GM23248 (cell line): ENCODE results near the gene LAMB3. TPM values are rescaled to one million over a fixed set of nuclear protein-coding genes. Genes with fewer than 3 reads are reported as not detected.
A peak's percentile ranks its signal among the peaks of the same experiment; 100 is the strongest.

Experiments
- DNase-seq: peaks from one replicate; pipeline ENCODE4 v3.0.0-alpha.2; 2015
- H2AFZ ChIP-seq: fragments of 200-600 bp; sonication (generic); 2 replicates; pipeline ENCODE4 v1.6.1; 2016; ENCODE audit warnings: antibody characterized with exemption
- H3F3A ChIP-seq: fragments of 200-600 bp; sonication (generic); 2 replicates; pipeline ENCODE4 v1.6.1; 2016; ENCODE audit warnings: mild to moderate bottlenecking, antibody characterized with exemption, mixed run types; ENCODE audit not compliant: insufficient read depth
- H3K27ac ChIP-seq: fragments of 200-600 bp; sonication (generic); 2 replicates; pipeline ENCODE4 v1.5.1; 2016; ENCODE audit warnings: mild to moderate bottlenecking
- H3K27me3 ChIP-seq: fragments of 200-600 bp; sonication (generic); replicated peaks from 2 replicates; pipeline ENCODE4 v1.6.1; 2016; ENCODE audit warnings: mild to moderate bottlenecking; ENCODE audit not compliant: insufficient read depth
- H3K36me3 ChIP-seq: fragments of 200-600 bp; sonication (generic); 2 replicates; pipeline ENCODE4 v1.6.1; 2016; ENCODE audit warnings: low read depth, mild to moderate bottlenecking
- H3K4me1 ChIP-seq: fragments of 200-600 bp; sonication (generic); 2 replicates; pipeline ENCODE4 v1.6.1; 2016; ENCODE audit warnings: mild to moderate bottlenecking; ENCODE audit not compliant: insufficient read depth
- H3K4me2 ChIP-seq: fragments of 200-600 bp; sonication (generic); one replicate; pipeline ENCODE4 v1.6.1; 2016; ENCODE audit warnings: mild to moderate bottlenecking; ENCODE audit not compliant: unreplicated experiment
- H3K4me3 ChIP-seq: fragments of 200-600 bp; sonication (generic); 2 replicates; pipeline ENCODE4 v1.5.1; 2016; ENCODE audit warnings: mild to moderate bottlenecking
- H3K79me2 ChIP-seq: fragments of 200-600 bp; sonication (generic); 2 replicates; pipeline ENCODE4 v1.6.1; 2016; ENCODE audit warnings: mild to moderate bottlenecking; ENCODE audit not compliant: insufficient read depth
- H3K9ac ChIP-seq: fragments of 200-600 bp; sonication (generic); 2 replicates; pipeline ENCODE4 v1.6.1; 2016; ENCODE audit warnings: mild to moderate bottlenecking
- H3K9me2 ChIP-seq: fragments of 200-600 bp; sonication (generic); 2 replicates; pipeline ENCODE4 v1.6.1; 2016; ENCODE audit warnings: mixed run types, mild to moderate bottlenecking, moderate library complexity; ENCODE audit not compliant: insufficient read depth
- H3K9me3 ChIP-seq: fragments of 200-600 bp; sonication (generic); one replicate; pipeline ENCODE4 v1.6.1; 2017; ENCODE audit warnings: low read depth
- H4K20me1 ChIP-seq: fragments of 200-600 bp; sonication (generic); 2 replicates; pipeline ENCODE4 v1.6.0; 2016; ENCODE audit not compliant: insufficient read depth
- EZH2 ChIP-seq: fragments of 200-600 bp; sonication (generic); IDR thresholded peaks from 2 replicates; pipeline ENCODE4 v1.6.1; 2018; ENCODE audit warnings: antibody characterized with exemption, mild to moderate bottlenecking; ENCODE audit not compliant: insufficient read depth, poor library complexity, severe bottlenecking
- EZH2phosphoT487 ChIP-seq: fragments of 200-600 bp; sonication (generic); IDR thresholded peaks from 2 replicates; pipeline ENCODE4 v1.6.1; 2018; ENCODE audit warnings: antibody characterized with exemption, moderate library complexity, mild to moderate bottlenecking, low read depth; ENCODE audit not compliant: insufficient read depth
- WGBS, 2 experiments: methylation state at CpG; one replicate each; pipeline ENCODE4 v1.1.6; 2015 to 2017; ENCODE audit warnings: low lambda C conversion rate in 2 of 2, low coverage in 1 of 2; ENCODE audit errors: missing lambda C conversion rate in 2 of 2; 5-methylcytosine and 5-hydroxymethylcytosine counted together
- in situ Hi-C: fragments of 300-500 bp; cut with MboI; formaldehyde crosslinking; loops from 2 replicates; pipeline ENCODE4 v1.15.0; 2020
- polyA plus RNA-seq: library from polyadenylated mRNA; unstranded; fragments of >200 nt; fragmentation: Nextera tagmentation; extraction: Ambion mirVana; gene quantifications from 2 replicates; pipeline ENCODE4 v1.2.1, GENCODE V29; 2016
- total RNA-seq: library from RNA; depleted of rRNA; stranded (reverse); fragments of >200 nt; shearing (Covaris generic); gene quantifications from 2 replicates; pipeline ENCODE4 v1.2.3, GENCODE V29; 2014

Gene LAMB3
- total and polyA plus RNA-seq, 2 experiments from 2014 or later: 3.0 to 6.8 TPM

- DNase-seq: peak; percentile 64
- Histone ChIP-seq H3K9ac (no peak within 1 kb of the TSS), H3K4me3 (peak within 1 kb of the TSS; percentile 65), H3K27me3 (peaks cover 42% of the 10 kb centered on the region), H3K4me1 (peaks cover 7% of the 10 kb centered on the region; the same call in 1 of the 2 replicates), H4K20me1 (no peaks in the 10 kb centered on the region), H3F3A (no peaks in the 10 kb centered on the region), H3K4me2 (peak within 1 kb of the TSS; percentile 82), H3K27ac (no peak within 1 kb of the TSS), H3K9me2 (no peaks in the 10 kb centered on the region), H3K79me2 (no peaks in the 10 kb centered on the region), H2AFZ (peak within 1 kb of the TSS; percentile 68), H3K9me3 (no peaks in the 10 kb centered on the region), H3K36me3 (no peaks in the 10 kb centered on the region)
- WGBS, 2 experiments: 6 to 8% methylated on average over 38 to 46 of the region's 47 CpGs
- no peak for TF ChIP-seq EZH2phosphoT487
- no peak for TF ChIP-seq EZH2
- in situ Hi-C loops: no loop called here
Measured at GRCh38 chr1:209674957-209675564, 22.8 kb upstream of the LAMB3 start, which contains the start of gene G0S2. Gene G0S2 (plus strand): TSS chr1:209675412. CDS start chr1:209675685, 273 bp downstream.

- DNase-seq: no peak
- Histone ChIP-seq H3K4me3 (no peak overlapping the region), H4K20me1 (no peaks in the 10 kb centered on the region), H3K9me3 (no peaks in the 10 kb centered on the region), H3F3A (no peaks in the 10 kb centered on the region), H3K79me2 (no peaks in the 10 kb centered on the region), H3K9me2 (no peaks in the 10 kb centered on the region), H3K4me1 (peaks cover 7% of the 10 kb centered on the region; the same call in 1 of the 2 replicates), H2AFZ (no peak overlapping the region), H3K36me3 (no peaks in the 10 kb centered on the region), H3K9ac (no peak overlapping the region), H3K27me3 (peaks cover 39% of the 10 kb centered on the region), H3K4me2 (no peak overlapping the region), H3K27ac (no peak overlapping the region)
- TF ChIP-seq EZH2phosphoT487 (no peak), EZH2 (no peak)
- 69 to 73% methylated on average over 7 of the region's 7 CpGs for WGBS, 2 experiments
- in situ Hi-C loops: no loop called here
Measured at GRCh38 chr1:209673631-209674417, 21.6 kb upstream of the LAMB3 start.

GRCh38 chr1:209672705-209673630 lies 20.7 kb upstream of the LAMB3 start:
- H3F3A ChIP-seq: no peaks in the 10 kb centered on the region
- H3K36me3 ChIP-seq: no peaks in the 10 kb centered on the region
- peak; percentile 26 for DNase-seq
- no peaks in the 10 kb centered on the region for H3K9me3 ChIP-seq
- no peak overlapping the region for H2AFZ ChIP-seq
- no peak overlapping the region for H3K9ac ChIP-seq
- TF ChIP-seq EZH2 (no peak), EZH2phosphoT487 (no peak)
- no peaks in the 10 kb centered on the region for H3K79me2 ChIP-seq
- H3K4me2 ChIP-seq: no peak overlapping the region
- peaks cover 7% of the 10 kb centered on the region; the same call in 1 of the 2 replicates for H3K4me1 ChIP-seq
- no peaks in the 10 kb centered on the region for H4K20me1 ChIP-seq
- H3K9me2 ChIP-seq: no peaks in the 10 kb centered on the region
- peaks cover 36% of the 10 kb centered on the region for H3K27me3 ChIP-seq
- H3K27ac ChIP-seq: no peak overlapping the region
- in situ Hi-C loops: no loop called here
- no peak overlapping the region for H3K4me3 ChIP-seq
- WGBS, 2 experiments: 64 to 68% methylated on average over 5 of the region's 5 CpGs
